ENCODE measurements around the gene IPO11. TPM values are rescaled to one million over a fixed set of nuclear protein-coding genes. Genes with fewer than 3 reads are reported as not detected.

The IPO11 gene
- total RNA-seq, 4 donors from 2014 or later = 20.8 to 48.2 (median 23.6) TPM

GRCh38 chr5:62596096-62596495 lies 183.5 kb downstream of the IPO11 start:
- TF ChIP-seq CTCF (IDR thresholded peaks at IDR 0.05) = no peak
- no peak for DNase-seq (ENCODE audit: low spot score)
- no peak for ATAC-seq (ENCODE audit: low FRiP score)

- DNase-seq (ENCODE audit: low spot score) (no peak), ATAC-seq (ENCODE audit: low FRiP score) (no peak)
- TF ChIP-seq CTCF (IDR thresholded peaks at IDR 0.05) = no peak
Measured at GRCh38 chr5:62596691-62597090, 184.1 kb downstream of the IPO11 start.

GRCh38 chr5:62597314-62597713 lies 184.8 kb downstream of the IPO11 start:
- ATAC-seq (ENCODE audit: low FRiP score) (no peak), DNase-seq (ENCODE audit: low spot score) (no peak)
- no peak for TF ChIP-seq CTCF (IDR thresholded peaks at IDR 0.05)

- DNase-seq (ENCODE audit: low spot score) = no peak
- no peak for ATAC-seq (ENCODE audit: low FRiP score)
- TF ChIP-seq CTCF (IDR thresholded peaks at IDR 0.05) = no peak
Measured at GRCh38 chr5:62600560-62601252, 188.1 kb downstream of the IPO11 start.

GRCh38 chr5:62603934-62604333 lies 191.4 kb downstream of the IPO11 start:
- no peak for ATAC-seq (ENCODE audit: low FRiP score)
- no peak for DNase-seq (ENCODE audit: low spot score)
- no peak for TF ChIP-seq CTCF (IDR thresholded peaks at IDR 0.05)

- no peak for TF ChIP-seq CTCF (IDR thresholded peaks at IDR 0.05)
- DNase-seq (ENCODE audit: low spot score) = no peak
- ATAC-seq (ENCODE audit: low FRiP score) = no peak
Measured at GRCh38 chr5:62605638-62606037, 193.1 kb downstream of the IPO11 start.

GRCh38 chr5:62606878-62607277 lies 194.3 kb downstream of the IPO11 start:
- DNase-seq (ENCODE audit: low spot score) (no peak), ATAC-seq (ENCODE audit: low FRiP score) (peak; percentile 51)
- no peak for TF ChIP-seq CTCF (IDR thresholded peaks at IDR 0.05)
